ENCODE measurements around the gene CYSLTR1.

DNA sequence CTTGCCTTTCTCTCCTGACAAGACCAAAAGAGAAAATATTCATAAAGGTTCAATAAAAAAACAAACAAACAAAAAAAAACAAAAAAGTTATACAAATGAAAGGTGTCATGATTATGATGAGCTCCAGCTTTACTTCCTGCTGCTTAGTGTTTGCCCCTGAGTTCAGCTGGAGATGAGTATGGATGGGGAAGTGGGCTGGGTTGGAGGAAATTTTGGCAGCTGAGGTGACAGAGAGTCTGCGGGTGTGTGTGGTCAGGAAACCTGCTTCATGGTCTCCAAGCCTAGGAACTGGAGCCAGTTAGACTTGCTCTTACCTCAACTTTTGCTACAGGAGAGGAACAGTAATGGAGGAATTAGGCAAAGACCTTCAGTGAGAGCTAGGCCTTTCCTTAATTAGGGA lies 4.3 kb upstream of the CYSLTR1 start:
- TF ChIP-seq, protein P1, sequence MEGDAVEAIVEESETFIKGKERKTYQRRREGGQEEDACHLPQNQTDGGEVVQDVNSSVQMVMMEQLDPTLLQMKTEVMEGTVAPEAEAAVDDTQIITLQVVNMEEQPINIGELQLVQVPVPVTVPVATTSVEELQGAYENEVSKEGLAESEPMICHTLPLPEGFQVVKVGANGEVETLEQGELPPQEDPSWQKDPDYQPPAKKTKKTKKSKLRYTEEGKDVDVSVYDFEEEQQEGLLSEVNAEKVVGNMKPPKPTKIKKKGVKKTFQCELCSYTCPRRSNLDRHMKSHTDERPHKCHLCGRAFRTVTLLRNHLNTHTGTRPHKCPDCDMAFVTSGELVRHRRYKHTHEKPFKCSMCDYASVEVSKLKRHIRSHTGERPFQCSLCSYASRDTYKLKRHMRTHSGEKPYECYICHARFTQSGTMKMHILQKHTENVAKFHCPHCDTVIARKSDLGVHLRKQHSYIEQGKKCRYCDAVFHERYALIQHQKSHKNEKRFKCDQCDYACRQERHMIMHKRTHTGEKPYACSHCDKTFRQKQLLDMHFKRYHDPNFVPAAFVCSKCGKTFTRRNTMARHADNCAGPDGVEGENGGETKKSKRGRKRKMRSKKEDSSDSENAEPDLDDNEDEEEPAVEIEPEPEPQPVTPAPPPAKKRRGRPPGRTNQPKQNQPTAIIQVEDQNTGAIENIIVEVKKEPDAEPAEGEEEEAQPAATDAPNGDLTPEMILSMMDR (conservative IDR thresholded peaks at IDR 0.05; ENCODE audit: low read length) = no peak
- TF ChIP-seq EZH2phosphoT487 (IDR thresholded peaks at IDR 0.05; ENCODE audit: borderline replicate concordance) = no peak
